Measurements from ENCODE around the gene MAGI2. TPM values are rescaled to one million over a fixed set of nuclear protein-coding genes. Genes with fewer than 3 reads are reported as not detected.

The MAGI2 gene
- total RNA-seq, 4 donors from 2014 or later, result 0.90 to 2.4 (median 0.99) TPM

DNA sequence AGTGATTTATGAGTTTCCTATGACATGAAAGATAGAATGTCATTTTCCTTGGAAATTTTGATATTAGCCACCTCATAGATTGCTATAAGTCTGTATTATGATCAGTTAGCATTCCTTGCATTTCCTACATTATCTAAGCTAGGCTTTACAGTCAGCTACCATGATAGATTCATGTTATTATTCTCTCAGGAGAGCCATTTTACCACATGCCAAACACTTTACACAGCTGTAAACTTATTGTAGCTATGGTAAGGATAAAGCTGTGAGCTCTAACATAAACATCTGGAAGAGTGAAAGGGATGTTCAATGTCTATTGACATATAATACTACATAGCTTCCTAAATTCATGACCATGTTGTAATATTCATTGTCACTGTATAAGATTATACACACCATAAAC is 1046.9 kb downstream of the MAGI2 start:
- intact Hi-C loops (cut with DNase I; ENCODE audit: low total_unique reads) (no loop called here), in situ Hi-C loops (cut with MboI; ENCODE audit: low sequenced_read_pairs in 4 of 4) (no loop called here)
- H3K36me3 ChIP-seq, result no peaks in the 10 kb centered on the region
- no peak for TF ChIP-seq POLR2A (IDR thresholded peaks at IDR 0.05)
- TF ChIP-seq, protein P1, sequence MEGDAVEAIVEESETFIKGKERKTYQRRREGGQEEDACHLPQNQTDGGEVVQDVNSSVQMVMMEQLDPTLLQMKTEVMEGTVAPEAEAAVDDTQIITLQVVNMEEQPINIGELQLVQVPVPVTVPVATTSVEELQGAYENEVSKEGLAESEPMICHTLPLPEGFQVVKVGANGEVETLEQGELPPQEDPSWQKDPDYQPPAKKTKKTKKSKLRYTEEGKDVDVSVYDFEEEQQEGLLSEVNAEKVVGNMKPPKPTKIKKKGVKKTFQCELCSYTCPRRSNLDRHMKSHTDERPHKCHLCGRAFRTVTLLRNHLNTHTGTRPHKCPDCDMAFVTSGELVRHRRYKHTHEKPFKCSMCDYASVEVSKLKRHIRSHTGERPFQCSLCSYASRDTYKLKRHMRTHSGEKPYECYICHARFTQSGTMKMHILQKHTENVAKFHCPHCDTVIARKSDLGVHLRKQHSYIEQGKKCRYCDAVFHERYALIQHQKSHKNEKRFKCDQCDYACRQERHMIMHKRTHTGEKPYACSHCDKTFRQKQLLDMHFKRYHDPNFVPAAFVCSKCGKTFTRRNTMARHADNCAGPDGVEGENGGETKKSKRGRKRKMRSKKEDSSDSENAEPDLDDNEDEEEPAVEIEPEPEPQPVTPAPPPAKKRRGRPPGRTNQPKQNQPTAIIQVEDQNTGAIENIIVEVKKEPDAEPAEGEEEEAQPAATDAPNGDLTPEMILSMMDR (IDR thresholded peaks at IDR 0.05 in 4 of 5, conservative IDR thresholded peaks at IDR 0.05 in 1 of 5), result no peak
- no peaks in the 10 kb centered on the region for H3K4me1 ChIP-seq
- H3K27me3 ChIP-seq, result no peaks in the 10 kb centered on the region
- H3K4me3 ChIP-seq, result no peak overlapping the region
- no peak for ATAC-seq
- H3K9me3 ChIP-seq, result no peaks in the 10 kb centered on the region
- H3K27ac ChIP-seq, result no peak overlapping the region
- DNase-seq, result no peak

DNA sequence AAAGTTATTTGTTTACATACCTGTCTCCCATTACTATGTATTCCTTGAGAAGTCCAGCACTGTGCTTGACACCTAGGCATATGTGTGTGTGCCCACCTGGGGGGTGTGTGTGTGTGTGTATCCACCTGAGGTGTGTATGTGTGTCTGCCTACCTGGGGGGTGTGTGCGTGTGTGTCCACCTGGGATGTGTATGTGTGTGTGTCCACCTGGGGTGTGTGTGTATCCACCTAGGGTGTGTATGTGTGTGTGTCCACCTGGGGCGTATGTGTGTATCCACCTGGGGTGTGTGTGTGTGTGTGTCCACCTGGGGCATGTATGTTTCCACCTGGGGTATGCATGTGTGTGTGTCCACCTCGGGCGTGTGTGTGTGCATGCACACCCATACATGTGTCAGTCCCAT is 1051.4 kb downstream of the MAGI2 start:
- in situ Hi-C loops (cut with MboI; ENCODE audit: low sequenced_read_pairs in 4 of 4) (no loop called here), intact Hi-C loops (cut with DNase I; ENCODE audit: low total_unique reads) (no loop called here)
- no peaks in the 10 kb centered on the region for H3K9me3 ChIP-seq
- TF ChIP-seq, protein P1 (IDR thresholded peaks at IDR 0.05 in 4 of 5, conservative IDR thresholded peaks at IDR 0.05 in 1 of 5), result no peak
- TF ChIP-seq POLR2A (IDR thresholded peaks at IDR 0.05), result no peak
- H3K27ac ChIP-seq, result no peak overlapping the region
- H3K4me3 ChIP-seq, result no peak overlapping the region
- DNase-seq (no peak), ATAC-seq (no peak)
- no peaks in the 10 kb centered on the region for H3K4me1 ChIP-seq
- H3K27me3 ChIP-seq, result no peaks in the 10 kb centered on the region
- H3K36me3 ChIP-seq, result no peaks in the 10 kb centered on the region

DNA sequence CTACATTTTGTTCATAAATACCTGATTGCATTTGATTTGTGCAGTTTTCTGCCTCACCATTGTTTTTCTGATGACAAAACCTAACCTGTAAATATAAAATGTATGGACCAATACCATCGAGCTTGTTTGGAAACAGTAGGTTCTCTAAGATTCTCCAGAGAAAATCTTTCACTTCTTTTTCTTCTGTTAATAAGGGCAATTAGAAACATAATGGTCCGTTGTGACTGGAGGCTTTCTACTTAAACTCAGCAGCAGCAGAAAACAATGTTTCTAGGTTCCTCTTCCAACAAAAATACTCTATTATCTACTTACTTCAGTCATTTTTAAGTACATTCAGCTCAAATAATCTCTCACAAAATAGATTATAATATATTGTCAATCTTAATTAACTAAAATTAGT is 1053.4 kb downstream of the MAGI2 start:
- Histone ChIP-seq H3K4me1 (no peaks in the 10 kb centered on the region), H3K36me3 (no peaks in the 10 kb centered on the region), H3K9me3 (no peaks in the 10 kb centered on the region), H3K4me3 (no peak overlapping the region), H3K27me3 (no peaks in the 10 kb centered on the region), H3K27ac (no peak overlapping the region)
- ATAC-seq, result no peak
- TF ChIP-seq, protein P1 (IDR thresholded peaks at IDR 0.05 in 4 of 5, conservative IDR thresholded peaks at IDR 0.05 in 1 of 5), result no peak
- TF ChIP-seq POLR2A (IDR thresholded peaks at IDR 0.05), result no peak
- no peak for DNase-seq
- in situ Hi-C loops (cut with MboI; ENCODE audit: low sequenced_read_pairs in 4 of 4), result no loop called here
- intact Hi-C loops (cut with DNase I; ENCODE audit: low total_unique reads), result no loop called here

DNA sequence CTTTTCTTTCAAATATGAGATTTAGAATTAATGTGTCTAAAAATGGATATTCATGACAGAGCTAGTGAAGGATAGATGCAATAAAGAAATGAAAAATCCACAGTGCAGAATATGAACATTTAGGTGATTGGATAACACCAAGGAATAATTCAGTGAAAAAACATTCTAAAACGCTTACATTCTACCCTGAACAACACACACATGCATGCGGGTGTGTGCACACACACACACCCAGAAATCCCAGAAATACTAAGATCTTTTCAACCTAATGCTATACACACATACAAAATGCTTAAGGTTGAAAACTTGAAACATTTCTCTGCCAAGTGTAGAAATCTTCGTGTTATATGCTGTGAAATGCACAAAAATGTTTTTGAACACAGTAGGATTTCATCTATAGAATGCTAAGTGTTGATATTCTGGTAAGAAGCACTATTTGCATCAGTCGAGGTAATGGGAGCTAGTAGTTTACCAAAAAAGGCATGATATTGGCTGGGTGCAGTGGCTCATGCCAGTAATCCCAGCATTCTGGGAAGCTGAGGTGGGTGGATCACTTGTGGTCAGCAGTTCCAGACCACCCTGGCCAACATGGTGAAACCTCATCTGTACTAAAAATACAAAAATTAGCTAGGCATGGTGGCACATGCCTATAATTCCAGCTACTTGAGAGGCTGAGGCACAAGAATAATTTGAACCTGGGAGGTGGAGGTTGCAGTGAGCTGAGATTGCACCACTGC is 1054.3 kb downstream of the MAGI2 start:
- TF ChIP-seq, protein P1 (IDR thresholded peaks at IDR 0.05 in 4 of 5, conservative IDR thresholded peaks at IDR 0.05 in 1 of 5), result no peak
- TF ChIP-seq POLR2A (IDR thresholded peaks at IDR 0.05), result no peak
- intact Hi-C loops (cut with DNase I; ENCODE audit: low total_unique reads) (no loop called here), in situ Hi-C loops (cut with MboI; ENCODE audit: low sequenced_read_pairs in 4 of 4) (no loop called here)
- Histone ChIP-seq H3K9me3 (no peaks in the 10 kb centered on the region), H3K4me1 (no peaks in the 10 kb centered on the region), H3K27ac (no peak overlapping the region), H3K36me3 (no peaks in the 10 kb centered on the region), H3K27me3 (no peaks in the 10 kb centered on the region), H3K4me3 (no peak overlapping the region)
- no peak for DNase-seq
- ATAC-seq, result no peak

DNA sequence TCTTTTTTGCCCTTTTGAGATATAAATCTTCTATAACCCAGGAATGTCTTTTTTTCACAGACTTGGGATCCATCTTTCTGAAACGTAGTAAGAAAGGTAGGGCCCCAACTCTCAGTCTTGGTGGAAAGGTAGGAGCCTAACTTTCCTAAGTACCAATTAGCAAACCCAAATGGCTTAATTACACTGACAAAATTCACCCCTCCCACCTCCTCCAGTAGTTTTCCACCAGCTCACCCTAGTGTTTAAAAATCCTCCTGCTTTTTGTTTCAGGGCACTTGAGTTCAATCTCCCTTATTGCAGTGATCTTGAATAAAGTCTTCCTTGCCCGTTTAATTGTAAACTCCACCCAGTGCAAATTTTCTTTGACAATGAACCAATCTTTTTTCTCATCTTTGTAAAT is 1054.9 kb downstream of the MAGI2 start:
- in situ Hi-C loops (cut with MboI; ENCODE audit: low sequenced_read_pairs in 4 of 4) (no loop called here), intact Hi-C loops (cut with DNase I; ENCODE audit: low total_unique reads) (no loop called here)
- ATAC-seq, result no peak
- H3K27ac ChIP-seq, result no peak overlapping the region
- H3K9me3 ChIP-seq, result no peaks in the 10 kb centered on the region
- TF ChIP-seq POLR2A (IDR thresholded peaks at IDR 0.05), result no peak
- TF ChIP-seq, protein P1 (IDR thresholded peaks at IDR 0.05 in 4 of 5, conservative IDR thresholded peaks at IDR 0.05 in 1 of 5), result no peak
- H3K36me3 ChIP-seq, result no peaks in the 10 kb centered on the region
- H3K4me3 ChIP-seq, result no peak overlapping the region
- no peaks in the 10 kb centered on the region for H3K4me1 ChIP-seq
- DNase-seq, result no peak
- no peaks in the 10 kb centered on the region for H3K27me3 ChIP-seq
